ENCODE data around the gene ESRRB.

DNA sequence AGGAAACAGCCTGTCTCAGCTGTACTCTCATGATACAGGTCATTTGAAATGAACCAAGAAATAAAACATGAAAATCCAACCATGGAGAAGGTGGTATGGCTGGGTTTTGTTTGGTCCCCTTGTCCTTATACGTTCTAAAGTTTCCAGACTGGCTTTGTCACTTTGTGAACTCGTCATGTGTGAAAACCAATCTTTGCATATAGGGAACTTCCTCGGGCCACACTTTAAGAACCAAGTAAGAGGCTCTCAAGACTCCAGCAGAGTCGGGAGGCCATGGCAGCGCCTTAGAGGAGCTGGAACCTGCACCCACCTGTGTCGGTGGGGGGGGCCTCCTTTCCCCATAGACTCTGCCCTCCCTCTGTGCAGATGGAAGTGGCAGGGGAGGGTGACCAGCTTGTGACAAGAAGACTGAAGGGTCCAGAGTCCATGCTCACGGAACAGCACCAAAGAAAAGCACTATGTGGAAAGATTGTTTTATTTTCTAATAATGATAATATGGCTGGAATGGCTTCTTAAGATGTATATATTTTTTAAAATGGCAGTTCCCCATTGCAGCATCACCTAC lies 125.3 kb downstream of the ESRRB start:
- TF ChIP-seq, protein P1, sequence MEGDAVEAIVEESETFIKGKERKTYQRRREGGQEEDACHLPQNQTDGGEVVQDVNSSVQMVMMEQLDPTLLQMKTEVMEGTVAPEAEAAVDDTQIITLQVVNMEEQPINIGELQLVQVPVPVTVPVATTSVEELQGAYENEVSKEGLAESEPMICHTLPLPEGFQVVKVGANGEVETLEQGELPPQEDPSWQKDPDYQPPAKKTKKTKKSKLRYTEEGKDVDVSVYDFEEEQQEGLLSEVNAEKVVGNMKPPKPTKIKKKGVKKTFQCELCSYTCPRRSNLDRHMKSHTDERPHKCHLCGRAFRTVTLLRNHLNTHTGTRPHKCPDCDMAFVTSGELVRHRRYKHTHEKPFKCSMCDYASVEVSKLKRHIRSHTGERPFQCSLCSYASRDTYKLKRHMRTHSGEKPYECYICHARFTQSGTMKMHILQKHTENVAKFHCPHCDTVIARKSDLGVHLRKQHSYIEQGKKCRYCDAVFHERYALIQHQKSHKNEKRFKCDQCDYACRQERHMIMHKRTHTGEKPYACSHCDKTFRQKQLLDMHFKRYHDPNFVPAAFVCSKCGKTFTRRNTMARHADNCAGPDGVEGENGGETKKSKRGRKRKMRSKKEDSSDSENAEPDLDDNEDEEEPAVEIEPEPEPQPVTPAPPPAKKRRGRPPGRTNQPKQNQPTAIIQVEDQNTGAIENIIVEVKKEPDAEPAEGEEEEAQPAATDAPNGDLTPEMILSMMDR (IDR thresholded peaks at IDR 0.05): no peak
- TF ChIP-seq ZFX (IDR thresholded peaks at IDR 0.05; ENCODE audit: borderline replicate concordance): no peak
